ENCODE data around the gene PHC1. TPM values are rescaled to one million over a fixed set of nuclear protein-coding genes. Genes with fewer than 3 reads are reported as not detected.
"Not testable (repeated sequence)": the region's sequence is repeated elsewhere in the genome, so short reads cannot be mapped to it uniquely, and the experiment has no call there.

PHC1 gene
- total RNA-seq, 4 donors from 2014 or later: 15.7 to 32.6 (median 28.2) TPM

DNA sequence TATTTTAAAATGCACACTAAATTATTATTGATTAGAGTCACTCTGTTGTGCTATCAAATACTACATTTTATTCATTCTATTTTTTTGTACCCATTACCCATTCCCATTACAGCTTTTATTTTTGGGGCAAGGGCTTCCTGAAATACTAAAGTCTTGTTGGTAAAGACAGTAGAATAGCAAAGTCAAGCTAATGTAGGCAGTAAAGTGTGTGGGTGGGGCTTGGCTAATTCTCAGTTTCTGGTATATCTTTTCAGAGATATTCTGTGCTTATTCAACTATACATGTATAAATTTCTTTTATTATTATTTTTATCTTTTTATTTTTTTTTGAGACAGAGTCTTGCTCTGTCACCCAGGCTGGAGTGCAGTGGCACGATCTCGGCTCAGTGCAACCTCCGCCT is 22.3 kb upstream of the PHC1 start:
- H3K36me3 ChIP-seq: no peaks in the 10 kb centered on the region
- no peak overlapping the region for H3K27ac ChIP-seq
- TF ChIP-seq, protein P1, sequence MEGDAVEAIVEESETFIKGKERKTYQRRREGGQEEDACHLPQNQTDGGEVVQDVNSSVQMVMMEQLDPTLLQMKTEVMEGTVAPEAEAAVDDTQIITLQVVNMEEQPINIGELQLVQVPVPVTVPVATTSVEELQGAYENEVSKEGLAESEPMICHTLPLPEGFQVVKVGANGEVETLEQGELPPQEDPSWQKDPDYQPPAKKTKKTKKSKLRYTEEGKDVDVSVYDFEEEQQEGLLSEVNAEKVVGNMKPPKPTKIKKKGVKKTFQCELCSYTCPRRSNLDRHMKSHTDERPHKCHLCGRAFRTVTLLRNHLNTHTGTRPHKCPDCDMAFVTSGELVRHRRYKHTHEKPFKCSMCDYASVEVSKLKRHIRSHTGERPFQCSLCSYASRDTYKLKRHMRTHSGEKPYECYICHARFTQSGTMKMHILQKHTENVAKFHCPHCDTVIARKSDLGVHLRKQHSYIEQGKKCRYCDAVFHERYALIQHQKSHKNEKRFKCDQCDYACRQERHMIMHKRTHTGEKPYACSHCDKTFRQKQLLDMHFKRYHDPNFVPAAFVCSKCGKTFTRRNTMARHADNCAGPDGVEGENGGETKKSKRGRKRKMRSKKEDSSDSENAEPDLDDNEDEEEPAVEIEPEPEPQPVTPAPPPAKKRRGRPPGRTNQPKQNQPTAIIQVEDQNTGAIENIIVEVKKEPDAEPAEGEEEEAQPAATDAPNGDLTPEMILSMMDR (IDR thresholded peaks at IDR 0.05): no peak
- TF ChIP-seq EP300 (IDR thresholded peaks at IDR 0.05) (no peak), POLR2A (IDR thresholded peaks at IDR 0.05) (no peak), POLR2AphosphoS5 (IDR thresholded peaks at IDR 0.05) (no peak)
- WGBS: 97% methylated on average over 3 of the region's 3 CpGs
- no peak overlapping the region for H3K4me3 ChIP-seq
- DNase-seq (ENCODE audit: low spot score in 2 of 2): no peak
- no peaks in the 10 kb centered on the region for H3K4me1 ChIP-seq
- H3K9me3 ChIP-seq: no peaks in the 10 kb centered on the region
- H3K27me3 ChIP-seq: no peaks in the 10 kb centered on the region

DNA sequence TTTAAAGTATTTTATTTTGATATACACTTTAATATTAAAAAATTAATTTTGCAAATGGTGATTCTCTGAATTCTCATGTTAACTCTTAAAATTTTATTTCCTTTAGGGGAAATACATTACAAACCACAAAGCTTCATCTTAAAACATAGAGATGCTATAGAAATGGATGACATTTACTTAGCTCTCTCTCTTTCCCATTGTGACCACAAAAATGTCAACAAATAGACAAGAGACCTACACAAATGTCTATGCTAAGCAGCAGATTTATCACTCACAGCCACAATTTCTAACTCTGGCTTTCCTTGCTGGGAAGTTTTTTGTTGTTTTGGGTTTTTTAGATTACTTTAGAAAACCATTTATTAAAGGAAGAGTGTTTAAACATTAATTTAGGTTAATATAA is 19.9 kb upstream of the PHC1 start:
- no peak for DNase-seq (ENCODE audit: low spot score in 2 of 2)
- Histone ChIP-seq H3K4me1 (no peaks in the 10 kb centered on the region), H3K27ac (no peak overlapping the region), H3K27me3 (no peaks in the 10 kb centered on the region), H3K9me3 (no peaks in the 10 kb centered on the region), H3K4me3 (no peak overlapping the region), H3K36me3 (no peaks in the 10 kb centered on the region)
- TF ChIP-seq EP300 (IDR thresholded peaks at IDR 0.05) (no peak), POLR2AphosphoS5 (IDR thresholded peaks at IDR 0.05) (no peak)

DNA sequence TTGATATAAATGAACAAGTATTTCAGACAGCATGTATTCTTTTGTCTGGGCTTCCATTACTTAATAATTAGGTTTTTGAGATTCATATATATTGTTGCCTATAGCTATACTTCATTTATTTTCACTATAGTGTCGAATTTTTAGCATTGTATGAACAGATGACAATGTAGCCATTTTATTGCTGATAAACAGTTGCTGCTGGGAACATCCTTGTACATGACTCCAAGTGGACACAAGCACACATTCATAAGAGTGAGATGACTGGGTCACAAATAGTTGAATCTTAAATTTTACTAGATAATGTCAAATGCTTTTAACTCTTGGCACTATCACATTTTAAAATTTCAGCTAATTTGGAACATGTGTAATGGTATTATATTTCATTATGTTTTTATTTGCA is 19.3 kb upstream of the PHC1 start:
- H3K36me3 ChIP-seq: no peaks in the 10 kb centered on the region
- 65% methylated on average over 1 of the region's 1 CpG for WGBS

DNA sequence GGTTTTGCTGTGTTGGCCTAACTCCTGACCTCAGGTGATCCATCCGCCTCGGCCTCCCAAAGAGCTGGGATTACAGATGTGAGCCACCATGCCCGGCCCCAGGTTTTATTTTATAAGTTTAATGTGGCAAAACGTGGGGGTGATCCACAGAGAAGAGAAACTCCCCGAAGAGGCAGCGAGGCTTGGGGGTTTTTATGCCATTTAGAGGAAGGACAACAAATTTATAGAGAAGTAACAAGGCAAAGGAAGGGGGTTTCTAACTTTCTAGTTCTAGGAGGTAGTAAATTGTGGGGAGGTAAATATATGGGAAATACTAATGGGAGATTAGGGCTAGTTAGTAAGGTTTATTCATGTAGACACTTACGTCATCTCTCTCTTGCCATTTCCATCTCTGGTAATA is 17.2 kb upstream of the PHC1 start:
- DNase-seq (ENCODE audit: low spot score in 2 of 2): no peak
- WGBS: 90% methylated on average over 7 of the region's 7 CpGs
- H3K9me3 ChIP-seq: no peaks in the 10 kb centered on the region
- no peaks in the 10 kb centered on the region for H3K36me3 ChIP-seq
- H3K27me3 ChIP-seq: no peaks in the 10 kb centered on the region
- H3K27ac ChIP-seq: no peak overlapping the region
- TF ChIP-seq POLR2AphosphoS5 (IDR thresholded peaks at IDR 0.05) (no peak), POLR2A (IDR thresholded peaks at IDR 0.05) (no peak), EP300 (IDR thresholded peaks at IDR 0.05) (no peak)
- TF ChIP-seq, protein P1 (IDR thresholded peaks at IDR 0.05): no peak
- H3K4me1 ChIP-seq: no peaks in the 10 kb centered on the region
- H3K4me3 ChIP-seq: no peak overlapping the region

More for the DNA sequence above, 19.3 kb upstream of the PHC1 start:
- H3K4me1 ChIP-seq: no peaks in the 10 kb centered on the region
- no peaks in the 10 kb centered on the region for H3K27me3 ChIP-seq
- H3K4me3 ChIP-seq: no peak overlapping the region
- DNase-seq (ENCODE audit: low spot score in 2 of 2): no peak
- TF ChIP-seq POLR2AphosphoS5 (IDR thresholded peaks at IDR 0.05) (no peak), POLR2A (IDR thresholded peaks at IDR 0.05) (no peak), EP300 (IDR thresholded peaks at IDR 0.05) (no peak)
- TF ChIP-seq, protein P1 (IDR thresholded peaks at IDR 0.05): no peak
- no peak overlapping the region for H3K27ac ChIP-seq
- no peaks in the 10 kb centered on the region for H3K9me3 ChIP-seq

DNA sequence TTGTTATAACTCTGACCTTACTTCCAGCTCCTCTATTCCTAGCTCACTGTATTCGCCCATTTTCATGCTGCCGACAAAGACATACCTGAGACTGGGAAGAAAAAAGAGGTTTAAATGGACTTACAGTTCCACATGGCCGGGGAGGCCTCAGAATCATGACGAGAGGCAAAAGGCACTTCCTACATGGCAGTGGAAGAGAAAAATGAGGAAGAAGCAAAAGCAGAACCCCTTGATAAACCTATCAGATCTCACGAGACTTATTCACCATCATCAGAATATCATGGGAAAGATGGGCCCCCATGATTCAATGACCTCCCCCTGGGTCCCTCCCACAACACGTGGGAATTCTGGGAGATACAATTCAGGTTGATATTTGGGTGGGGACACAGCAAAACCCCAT is 14.5 kb upstream of the PHC1 start:
- Histone ChIP-seq H3K9me3 (no peaks in the 10 kb centered on the region), H3K36me3 (no peaks in the 10 kb centered on the region), H3K4me1 (no peaks in the 10 kb centered on the region), H3K4me3 (no peak overlapping the region), H3K27me3 (no peaks in the 10 kb centered on the region), H3K27ac (no peak overlapping the region)
- TF ChIP-seq POLR2AphosphoS5 (IDR thresholded peaks at IDR 0.05) (no peak), POLR2A (IDR thresholded peaks at IDR 0.05) (no peak), EP300 (IDR thresholded peaks at IDR 0.05) (no peak)
- TF ChIP-seq, protein P1 (IDR thresholded peaks at IDR 0.05): no peak
- no peak for DNase-seq (ENCODE audit: low spot score in 2 of 2)
- 80% methylated on average over 6 of the region's 6 CpGs for WGBS

DNA sequence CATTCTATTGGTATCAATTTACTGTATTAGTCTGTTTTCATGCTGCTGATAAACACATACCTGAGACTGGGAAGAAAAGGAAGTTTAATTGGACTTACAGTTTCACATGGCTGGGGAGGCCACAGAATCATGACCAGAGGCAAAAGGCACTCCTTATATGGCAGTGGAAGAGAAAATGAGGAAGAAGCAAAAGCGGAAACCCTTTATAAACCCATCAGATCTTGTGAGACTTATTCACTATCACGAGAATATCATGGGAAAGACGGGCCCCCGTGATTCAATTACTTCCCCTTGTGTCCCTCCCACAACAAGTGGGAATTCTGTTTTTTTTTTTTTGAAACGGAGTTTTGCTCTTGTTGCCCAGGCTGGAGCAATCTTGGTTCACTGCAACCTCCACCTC is 11.6 kb upstream of the PHC1 start:
- H3K4me1 ChIP-seq; H3K36me3 ChIP-seq; H3K27ac ChIP-seq; H3K9me3 ChIP-seq; H3K27me3 ChIP-seq; DNase-seq (ENCODE audit: low spot score in 2 of 2); H3K4me3 ChIP-seq: not testable (repeated sequence)
- WGBS: 83% methylated on average over 5 of the region's 5 CpGs
